Keratinocyte (primary cell): ENCODE results near the gene LIG1. TPM values are rescaled to one million over a fixed set of nuclear protein-coding genes. Genes with fewer than 3 reads are reported as not detected.
A peak's percentile ranks its signal among the peaks of the same experiment; 100 is the strongest.

Source experiments
- DNase-seq: peaks from one replicate; pipeline ENCODE4 v3.0.0-alpha.2; 2011; ENCODE audit warnings: low read depth, missing footprints, low spot score
- FAIRE-seq: peaks from 2 replicates; lab custom pipeline; 2011; peaks lifted over from hg19 to GRCh38; lab: Jason Lieb, UNC
- H2AFZ ChIP-seq: 2 replicates; pipeline ENCODE4 v1.6.0; 2012; ENCODE audit warnings: low read length, control low read depth, inconsistent platforms; ENCODE audit not compliant: control insufficient read depth
- H3K27ac ChIP-seq: 2 replicates; pipeline ENCODE4 v1.5.1; 2011; ENCODE audit warnings: low read length; ENCODE audit not compliant: control insufficient read depth, insufficient read depth
- H3K27me3 ChIP-seq: 3 replicates; pipeline ENCODE4 v1.6.0; 2011; ENCODE audit warnings: low read length; ENCODE audit not compliant: control insufficient read depth, insufficient read depth; ENCODE audit errors: extremely low read depth
- H3K36me3 ChIP-seq, 2 experiments: 2 replicates in 1 of 2; 3 replicates in 1 of 2; pipeline ENCODE4 v1.5.1; 2011; ENCODE audit warnings: low read length in 2 of 2, mild to moderate bottlenecking in 1 of 2; ENCODE audit not compliant: control insufficient read depth in 2 of 2, insufficient read depth in 2 of 2; ENCODE audit errors: extremely low read depth in 1 of 2
- H3K4me1 ChIP-seq: 3 replicates; pipeline ENCODE4 v1.5.1; 2011; ENCODE audit warnings: low read length; ENCODE audit not compliant: control insufficient read depth, insufficient read depth; ENCODE audit errors: extremely low read depth
- H3K4me2 ChIP-seq: 3 replicates; pipeline ENCODE4 v1.6.0; 2011; ENCODE audit warnings: low read depth, low read length; ENCODE audit not compliant: control insufficient read depth, insufficient read depth; ENCODE audit errors: extremely low read depth
- H3K4me3 ChIP-seq, 3 experiments: fragments of 200-600 bp in 1 of 3; sonication (generic) in 1 of 3; 2 replicates in 2 of 3; 3 replicates in 1 of 3; pipeline ENCODE4 v1.5.1; 2011 to 2016; ENCODE audit warnings: low read length in 3 of 3, mild to moderate bottlenecking in 3 of 3, control low read depth in 2 of 3, inconsistent platforms in 1 of 3, low read depth in 1 of 3, mixed read lengths in 1 of 3, mixed run types in 1 of 3, moderate library complexity in 1 of 3; ENCODE audit not compliant: control insufficient read depth in 2 of 3, insufficient read depth in 2 of 3; ENCODE audit errors: extremely low read depth in 1 of 3
- H3K79me2 ChIP-seq: 2 replicates; pipeline ENCODE4 v1.6.0; 2012; ENCODE audit warnings: low read length; ENCODE audit not compliant: control insufficient read depth, insufficient read depth
- H3K9ac ChIP-seq: 3 replicates; pipeline ENCODE4 v1.6.0; 2011; ENCODE audit warnings: low read length; ENCODE audit not compliant: control insufficient read depth, insufficient read depth; ENCODE audit errors: extremely low read depth
- H3K9me1 ChIP-seq: 3 replicates; pipeline ENCODE4 v1.6.0; 2011; ENCODE audit warnings: low read length; ENCODE audit not compliant: control insufficient read depth, insufficient read depth; ENCODE audit errors: extremely low read depth
- H3K9me3 ChIP-seq: 2 replicates; pipeline ENCODE4 v1.5.1; 2012; ENCODE audit warnings: low read depth, low read length; ENCODE audit not compliant: control insufficient read depth
- H4K20me1 ChIP-seq: 3 replicates; pipeline ENCODE4 v1.6.0; 2011; ENCODE audit warnings: low read length; ENCODE audit not compliant: control insufficient read depth, insufficient read depth; ENCODE audit errors: extremely low read depth
- EZH2 ChIP-seq: IDR thresholded peaks from one replicate; pipeline ENCODE4 v1.6.1; 2012; ENCODE audit warnings: inconsistent platforms, mild to moderate bottlenecking, low read length, moderate library complexity
- dilution Hi-C: fragments of 300-500 bp; cut with MboI; formaldehyde crosslinking; loops from one replicate; pipeline ENCODE4 v1.7.0; 2020; ENCODE audit warnings: low sequenced_read_pairs; ENCODE audit not compliant: extremely low pct_ligation_motif_present
- polyA plus RNA-seq, 5 experiments: library from polyadenylated mRNA; depleted of rRNA in 3 of 5; stranded (reverse) in 3 of 5; stranded (forward) in 1 of 5; unstranded in 1 of 5; fragments of >200 nt; gene quantifications; 1 replicate in 1 of 5; 2 replicates in 3 of 5; 3 replicates in 1 of 5; pipeline versions ENCODE4 v1.2.1 to v1.2.3, GENCODE V29; 2011 to 2012; ENCODE audit warnings: missing spikeins in 2 of 5, low read depth in 1 of 5, low replicate concordance in 1 of 5
- TF ChIP-seq, protein P1 (sequence below), 3 experiments: IDR thresholded peaks in 1 of 3; conservative IDR thresholded peaks in 1 of 3; optimal IDR thresholded peaks in 1 of 3; 2 replicates in 2 of 3; 3 replicates in 1 of 3; pipeline versions ENCODE3 to v1.5.1; 2011; ENCODE audit warnings: low read length in 3 of 3, mild to moderate bottlenecking in 3 of 3, moderate library complexity in 2 of 3, control low read depth in 1 of 3, inconsistent platforms in 1 of 3; ENCODE audit not compliant: insufficient read depth in 2 of 3; ENCODE audit errors: extremely low read depth in 1 of 3

The LIG1 gene
- polyA plus RNA-seq, 1 donor (not counting 4 experiments of a cell fraction or from before 2014, with no cell fraction given) = 16.5 TPM

DNA sequence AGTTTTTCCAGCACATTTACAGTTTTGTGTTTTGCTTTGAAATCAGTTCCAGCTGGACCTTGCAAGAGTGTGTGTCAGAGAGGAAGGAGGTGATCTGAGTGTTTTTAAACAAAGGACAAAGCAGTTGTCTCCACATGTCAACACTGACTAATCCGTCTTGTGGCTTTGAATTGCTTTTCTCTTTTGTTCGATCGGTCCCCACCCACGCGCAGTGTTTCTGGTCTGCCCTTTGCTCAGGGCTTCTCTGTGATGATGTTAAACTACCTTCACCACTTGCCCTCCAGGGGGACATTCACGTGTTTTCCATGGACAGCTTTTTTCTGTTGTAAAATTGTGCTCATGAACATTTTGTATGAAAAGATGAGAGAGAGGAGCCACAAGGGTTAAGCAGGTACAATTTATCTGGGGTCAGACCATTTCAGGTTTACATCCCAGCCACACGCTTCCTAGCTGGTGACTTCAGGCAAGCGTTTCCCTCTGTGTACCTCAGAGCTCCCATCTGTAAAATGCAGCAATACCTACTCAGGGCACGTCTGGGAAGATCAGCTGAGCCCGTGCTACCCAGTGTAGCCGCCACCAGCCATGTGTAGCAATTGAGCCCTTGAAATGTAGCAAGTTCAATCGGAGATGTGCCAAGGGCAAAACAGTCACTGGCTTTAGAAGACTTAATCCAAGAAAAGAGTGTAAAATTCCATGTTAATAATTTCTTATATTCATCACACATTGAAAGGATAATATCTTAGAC is 46.1 kb downstream of the LIG1 start:
- FAIRE-seq (peak; percentile 100), DNase-seq (peak; percentile 83)
- Histone ChIP-seq H3K27ac (peak overlapping the region; percentile 78), H3K79me2 (no peaks in the 10 kb centered on the region), H4K20me1 (no peaks in the 10 kb centered on the region), H3K9me3 (no peaks in the 10 kb centered on the region), H3K4me1 (peaks cover 35% of the 10 kb centered on the region), H3K9ac (peak overlapping the region; percentile 35), H3K4me3 (no peak overlapping the region), H3K27me3 (no peaks in the 10 kb centered on the region), H2AFZ (no peak overlapping the region), H3K9me1 (no peaks in the 10 kb centered on the region), H3K36me3 (peaks cover 0 to 12% of the 10 kb centered on the region in 2 experiments), H3K4me2 (peak overlapping the region; percentile 35)
- dilution Hi-C loops = no loop called here
- no peak for TF ChIP-seq EZH2
- TF ChIP-seq, protein P1, sequence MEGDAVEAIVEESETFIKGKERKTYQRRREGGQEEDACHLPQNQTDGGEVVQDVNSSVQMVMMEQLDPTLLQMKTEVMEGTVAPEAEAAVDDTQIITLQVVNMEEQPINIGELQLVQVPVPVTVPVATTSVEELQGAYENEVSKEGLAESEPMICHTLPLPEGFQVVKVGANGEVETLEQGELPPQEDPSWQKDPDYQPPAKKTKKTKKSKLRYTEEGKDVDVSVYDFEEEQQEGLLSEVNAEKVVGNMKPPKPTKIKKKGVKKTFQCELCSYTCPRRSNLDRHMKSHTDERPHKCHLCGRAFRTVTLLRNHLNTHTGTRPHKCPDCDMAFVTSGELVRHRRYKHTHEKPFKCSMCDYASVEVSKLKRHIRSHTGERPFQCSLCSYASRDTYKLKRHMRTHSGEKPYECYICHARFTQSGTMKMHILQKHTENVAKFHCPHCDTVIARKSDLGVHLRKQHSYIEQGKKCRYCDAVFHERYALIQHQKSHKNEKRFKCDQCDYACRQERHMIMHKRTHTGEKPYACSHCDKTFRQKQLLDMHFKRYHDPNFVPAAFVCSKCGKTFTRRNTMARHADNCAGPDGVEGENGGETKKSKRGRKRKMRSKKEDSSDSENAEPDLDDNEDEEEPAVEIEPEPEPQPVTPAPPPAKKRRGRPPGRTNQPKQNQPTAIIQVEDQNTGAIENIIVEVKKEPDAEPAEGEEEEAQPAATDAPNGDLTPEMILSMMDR (optimal IDR thresholded peaks at IDR 0.05 in 1 of 3, IDR thresholded peaks at IDR 0.05 in 1 of 3, conservative IDR thresholded peaks at IDR 0.05 in 1 of 3; ENCODE audit: extremely low read depth in 1 of 3, insufficient read depth in 2 of 3, low read length in 3 of 3) = peak; percentile 11 to 68 (median 21)

DNA sequence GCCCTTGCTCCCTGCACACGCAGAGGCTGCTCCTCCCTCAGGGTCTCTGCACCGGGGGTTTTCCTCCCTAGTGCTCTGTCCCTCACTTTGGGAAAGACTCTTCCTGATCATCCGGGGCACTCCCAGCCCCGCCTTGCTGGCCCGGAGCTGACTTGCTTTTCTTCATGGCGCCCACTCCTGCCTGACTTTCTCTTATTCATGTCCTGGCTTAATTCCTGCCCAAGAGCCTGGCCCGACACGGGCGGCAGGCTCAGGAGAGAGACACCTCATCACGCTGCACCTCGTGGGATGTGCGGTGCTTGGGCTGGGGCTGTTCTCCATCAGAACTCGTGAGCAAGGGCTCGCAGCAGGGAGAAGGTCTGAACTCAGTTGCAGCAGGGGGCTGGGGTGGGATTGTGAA is 47.7 kb downstream of the LIG1 start:
- Histone ChIP-seq H3K4me1 (peaks cover 35% of the 10 kb centered on the region), H3K27ac (peak overlapping the region; percentile 60), H3K9me3 (no peaks in the 10 kb centered on the region), H3K4me2 (peak overlapping the region; percentile 22), H3K36me3 (peaks cover 0 to 15% of the 10 kb centered on the region in 2 experiments), H3K4me3 (no peak overlapping the region), H3K9ac (peak overlapping the region; percentile 43), H2AFZ (peak overlapping the region; percentile 48), H3K27me3 (no peaks in the 10 kb centered on the region), H3K79me2 (no peaks in the 10 kb centered on the region), H4K20me1 (no peaks in the 10 kb centered on the region), H3K9me1 (no peaks in the 10 kb centered on the region)
- TF ChIP-seq EZH2 = no peak
- TF ChIP-seq, protein P1 (optimal IDR thresholded peaks at IDR 0.05 in 1 of 3, IDR thresholded peaks at IDR 0.05 in 1 of 3, conservative IDR thresholded peaks at IDR 0.05 in 1 of 3; ENCODE audit: extremely low read depth in 1 of 3, insufficient read depth in 2 of 3, low read length in 3 of 3) = no peak
- FAIRE-seq (no peak), DNase-seq (no peak)
- dilution Hi-C loops = no loop called here
